ENCODE data around the gene TWSG1. TPM values are rescaled to one million over a fixed set of nuclear protein-coding genes. Genes with fewer than 3 reads are reported as not detected.

The TWSG1 gene
- total RNA-seq, 2 donors from 2014 or later, result 30.7 to 31.4 TPM

GRCh38 chr18:9293948-9294347, 40.6 kb upstream of the TWSG1 start:
- Mint-ChIP-seq H3K27ac (no peak overlapping the region), H3K36me3 (ENCODE audit: low read depth) (peaks cover 4% of the 10 kb centered on the region), H3K4me1 (no peaks in the 10 kb centered on the region), H3K27me3 (ENCODE audit: insufficient read depth) (no peaks in the 10 kb centered on the region), H3K4me3 (no peak overlapping the region), H3K9me3 (peaks cover 67% of the 10 kb centered on the region)
- 83 to 100% methylated on average over 1 of the region's 1 CpG for WGBS, 2 experiments (ENCODE audit: insufficient coverage in 1 of 2, insufficient read length in 1 of 2)
- H3K4me1 ChIP-seq (ENCODE audit: control insufficient read depth, insufficient read depth, low read length), result no peaks in the 10 kb centered on the region
- no peaks in the 10 kb centered on the region for H3K36me3 ChIP-seq (ENCODE audit: control insufficient read depth, insufficient read depth, low read length)
- H3K9ac ChIP-seq (ENCODE audit: extremely low read depth, low read length, poor library complexity, severe bottlenecking), result no peak overlapping the region
- no peaks in the 10 kb centered on the region for H3K27me3 ChIP-seq (ENCODE audit: control insufficient read depth, insufficient read depth, low read length, poor library complexity, severe bottlenecking)
- TF ChIP-seq, protein P1, sequence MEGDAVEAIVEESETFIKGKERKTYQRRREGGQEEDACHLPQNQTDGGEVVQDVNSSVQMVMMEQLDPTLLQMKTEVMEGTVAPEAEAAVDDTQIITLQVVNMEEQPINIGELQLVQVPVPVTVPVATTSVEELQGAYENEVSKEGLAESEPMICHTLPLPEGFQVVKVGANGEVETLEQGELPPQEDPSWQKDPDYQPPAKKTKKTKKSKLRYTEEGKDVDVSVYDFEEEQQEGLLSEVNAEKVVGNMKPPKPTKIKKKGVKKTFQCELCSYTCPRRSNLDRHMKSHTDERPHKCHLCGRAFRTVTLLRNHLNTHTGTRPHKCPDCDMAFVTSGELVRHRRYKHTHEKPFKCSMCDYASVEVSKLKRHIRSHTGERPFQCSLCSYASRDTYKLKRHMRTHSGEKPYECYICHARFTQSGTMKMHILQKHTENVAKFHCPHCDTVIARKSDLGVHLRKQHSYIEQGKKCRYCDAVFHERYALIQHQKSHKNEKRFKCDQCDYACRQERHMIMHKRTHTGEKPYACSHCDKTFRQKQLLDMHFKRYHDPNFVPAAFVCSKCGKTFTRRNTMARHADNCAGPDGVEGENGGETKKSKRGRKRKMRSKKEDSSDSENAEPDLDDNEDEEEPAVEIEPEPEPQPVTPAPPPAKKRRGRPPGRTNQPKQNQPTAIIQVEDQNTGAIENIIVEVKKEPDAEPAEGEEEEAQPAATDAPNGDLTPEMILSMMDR (conservative IDR thresholded peaks at IDR 0.05), result no peak
- no peak overlapping the region for H3K27ac ChIP-seq (ENCODE audit: low read depth, low read length)
- no peak for DNase-seq
- peaks cover 23% of the 10 kb centered on the region for H3K9me3 ChIP-seq (ENCODE audit: control insufficient read depth, low read length)
- H3K4me3 ChIP-seq (ENCODE audit: low read length), result no peak overlapping the region

- 96 to 97% methylated on average over 3 to 15 of the region's 15 CpGs for WGBS, 2 experiments (ENCODE audit: insufficient coverage in 1 of 2, insufficient read length in 1 of 2)
- H3K27ac ChIP-seq (ENCODE audit: low read depth, low read length), result no peak overlapping the region
- TF ChIP-seq, protein P1 (conservative IDR thresholded peaks at IDR 0.05), result no peak
- no peak overlapping the region for H3K4me3 ChIP-seq (ENCODE audit: low read length)
- no peaks in the 10 kb centered on the region for H3K27me3 ChIP-seq (ENCODE audit: control insufficient read depth, insufficient read depth, low read length, poor library complexity, severe bottlenecking)
- peaks cover 4% of the 10 kb centered on the region for H3K36me3 Mint-ChIP-seq (ENCODE audit: low read depth)
- no peak overlapping the region for H3K27ac Mint-ChIP-seq
- H3K4me3 Mint-ChIP-seq, result no peak overlapping the region
- H3K4me1 ChIP-seq (ENCODE audit: control insufficient read depth, insufficient read depth, low read length), result no peaks in the 10 kb centered on the region
- H3K9ac ChIP-seq (ENCODE audit: extremely low read depth, low read length, poor library complexity, severe bottlenecking), result no peak overlapping the region
- H3K4me1 Mint-ChIP-seq, result no peaks in the 10 kb centered on the region
- H3K9me3 Mint-ChIP-seq, result peaks cover 51% of the 10 kb centered on the region
- H3K27me3 Mint-ChIP-seq (ENCODE audit: insufficient read depth), result no peaks in the 10 kb centered on the region
- peaks cover 22% of the 10 kb centered on the region for H3K9me3 ChIP-seq (ENCODE audit: control insufficient read depth, low read length)
- no peak for DNase-seq
- no peaks in the 10 kb centered on the region for H3K36me3 ChIP-seq (ENCODE audit: control insufficient read depth, insufficient read depth, low read length)
Measured at GRCh38 chr18:9296233-9297006, 38.2 kb upstream of the TWSG1 start.

DNA sequence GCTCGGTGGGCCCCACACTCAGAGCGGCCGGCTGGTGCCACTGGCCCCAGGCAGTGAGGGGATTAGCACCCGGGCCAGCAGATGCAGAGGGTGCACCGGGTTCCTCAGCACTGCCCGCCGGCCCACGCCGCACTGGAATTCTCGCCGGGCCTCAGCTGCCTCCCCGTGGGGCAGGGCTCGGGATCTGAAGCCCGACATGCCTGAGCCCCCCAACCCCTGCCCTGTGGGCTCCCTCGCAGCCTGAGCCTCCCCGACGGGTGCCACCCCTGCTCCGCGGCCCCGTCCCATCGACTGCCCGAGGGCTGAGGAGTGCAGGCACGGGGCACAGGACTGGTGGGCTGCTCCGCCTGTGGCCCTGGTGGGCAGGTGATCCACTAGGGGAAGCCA, 37.6 kb upstream of the TWSG1 start:
- 94 to 96% methylated on average over 12 to 24 of the region's 24 CpGs for WGBS, 2 experiments (ENCODE audit: insufficient coverage in 1 of 2, insufficient read length in 1 of 2)
- no peaks in the 10 kb centered on the region for H3K36me3 ChIP-seq (ENCODE audit: control insufficient read depth, insufficient read depth, low read length)
- Mint-ChIP-seq H3K4me1 (no peaks in the 10 kb centered on the region), H3K4me3 (no peak overlapping the region), H3K27me3 (ENCODE audit: insufficient read depth) (no peaks in the 10 kb centered on the region), H3K27ac (no peak overlapping the region), H3K36me3 (ENCODE audit: low read depth) (peaks cover 4% of the 10 kb centered on the region), H3K9me3 (peaks cover 46% of the 10 kb centered on the region)
- H3K27me3 ChIP-seq (ENCODE audit: control insufficient read depth, insufficient read depth, low read length, poor library complexity, severe bottlenecking), result no peaks in the 10 kb centered on the region
- no peak overlapping the region for H3K9ac ChIP-seq (ENCODE audit: extremely low read depth, low read length, poor library complexity, severe bottlenecking)
- no peak for DNase-seq
- H3K27ac ChIP-seq (ENCODE audit: low read depth, low read length), result no peak overlapping the region
- H3K9me3 ChIP-seq (ENCODE audit: control insufficient read depth, low read length), result peaks cover 22% of the 10 kb centered on the region
- no peaks in the 10 kb centered on the region for H3K4me1 ChIP-seq (ENCODE audit: control insufficient read depth, insufficient read depth, low read length)
- TF ChIP-seq, protein P1 (conservative IDR thresholded peaks at IDR 0.05), result no peak
- no peak overlapping the region for H3K4me3 ChIP-seq (ENCODE audit: low read length)

Data from endodermal cell (in vitro differentiated cells).